ENCODE measurements around the gene ATRN. TPM values are rescaled to one million over a fixed set of nuclear protein-coding genes. Genes with fewer than 3 reads are reported as not detected.

Gene ATRN
- total RNA-seq, 2 experiments from 2014 or later = 0.09 to 4.5 TPM

DNA sequence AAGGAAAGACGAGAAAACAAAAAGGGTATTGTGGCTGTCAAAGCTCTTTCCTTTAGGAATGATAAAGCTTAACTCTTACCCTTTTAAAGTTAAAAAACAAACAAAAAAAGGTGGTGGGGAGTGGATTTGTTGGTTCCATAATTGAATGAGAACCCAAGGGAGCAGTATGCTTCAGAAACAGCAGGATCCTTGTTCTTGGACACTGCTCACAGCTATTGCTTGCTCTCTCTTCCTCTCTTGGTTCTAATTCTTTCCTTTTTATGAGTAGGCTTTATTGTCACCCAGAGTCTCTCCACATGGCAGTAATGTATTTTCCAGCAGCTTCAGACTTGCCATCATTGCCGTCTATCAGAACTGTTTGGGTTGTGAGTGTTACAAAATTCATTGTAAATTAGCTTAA lies 18.7 kb upstream of the ATRN start:
- H3K4me3 ChIP-seq (ENCODE audit: low read depth, low read length, poor library complexity, severe bottlenecking) = no peak overlapping the region
- TF ChIP-seq EZH2phosphoT487 (IDR thresholded peaks at IDR 0.05; ENCODE audit: borderline replicate concordance, low read depth, low read length) = no peak
- TF ChIP-seq, protein P1, sequence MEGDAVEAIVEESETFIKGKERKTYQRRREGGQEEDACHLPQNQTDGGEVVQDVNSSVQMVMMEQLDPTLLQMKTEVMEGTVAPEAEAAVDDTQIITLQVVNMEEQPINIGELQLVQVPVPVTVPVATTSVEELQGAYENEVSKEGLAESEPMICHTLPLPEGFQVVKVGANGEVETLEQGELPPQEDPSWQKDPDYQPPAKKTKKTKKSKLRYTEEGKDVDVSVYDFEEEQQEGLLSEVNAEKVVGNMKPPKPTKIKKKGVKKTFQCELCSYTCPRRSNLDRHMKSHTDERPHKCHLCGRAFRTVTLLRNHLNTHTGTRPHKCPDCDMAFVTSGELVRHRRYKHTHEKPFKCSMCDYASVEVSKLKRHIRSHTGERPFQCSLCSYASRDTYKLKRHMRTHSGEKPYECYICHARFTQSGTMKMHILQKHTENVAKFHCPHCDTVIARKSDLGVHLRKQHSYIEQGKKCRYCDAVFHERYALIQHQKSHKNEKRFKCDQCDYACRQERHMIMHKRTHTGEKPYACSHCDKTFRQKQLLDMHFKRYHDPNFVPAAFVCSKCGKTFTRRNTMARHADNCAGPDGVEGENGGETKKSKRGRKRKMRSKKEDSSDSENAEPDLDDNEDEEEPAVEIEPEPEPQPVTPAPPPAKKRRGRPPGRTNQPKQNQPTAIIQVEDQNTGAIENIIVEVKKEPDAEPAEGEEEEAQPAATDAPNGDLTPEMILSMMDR (conservative IDR thresholded peaks at IDR 0.05; ENCODE audit: low read length) = no peak
- no peaks in the 10 kb centered on the region for H3K4me1 ChIP-seq (ENCODE audit: insufficient read depth, low read length, poor library complexity, severe bottlenecking)
- no peaks in the 10 kb centered on the region for H3K9me3 ChIP-seq (ENCODE audit: low read length)
- H3K36me3 ChIP-seq (ENCODE audit: insufficient read depth, low read length) = no peaks in the 10 kb centered on the region
- BruUV-seq (replicated peaks) = no TSS peak
- H3K9me2 ChIP-seq (ENCODE audit: insufficient read depth, low read length) = no peaks in the 10 kb centered on the region
- intact Hi-C loops (cut with micrococcal nuclease; ENCODE audit: unreplicated experiment) = no loop called here
- H3K79me2 ChIP-seq (ENCODE audit: insufficient read depth, low read depth, low read length) = no peaks in the 10 kb centered on the region
- H2AFZ ChIP-seq (ENCODE audit: low read length) = no peak overlapping the region
- H4K20me1 ChIP-seq (ENCODE audit: insufficient read depth, low read length) = no peaks in the 10 kb centered on the region
- no peak overlapping the region for H3K4me2 ChIP-seq (ENCODE audit: low read length)
- CTCF ChIA-PET (ENCODE audit: unreplicated experiment) = no interaction called here
- POLR2A ChIA-PET = interaction anchor here (0.5 to 0.8 kb wide), 2 partner anchors 19 to 56 kb away, joined by 4 to 5 read pairs; no protein-coding TSS in a partner anchor
- no peak overlapping the region for H3K27ac ChIP-seq (ENCODE audit: low read depth, low read length, poor library complexity, severe bottlenecking)
- DNase-seq (ENCODE audit: low spot score) = no peak

DNA sequence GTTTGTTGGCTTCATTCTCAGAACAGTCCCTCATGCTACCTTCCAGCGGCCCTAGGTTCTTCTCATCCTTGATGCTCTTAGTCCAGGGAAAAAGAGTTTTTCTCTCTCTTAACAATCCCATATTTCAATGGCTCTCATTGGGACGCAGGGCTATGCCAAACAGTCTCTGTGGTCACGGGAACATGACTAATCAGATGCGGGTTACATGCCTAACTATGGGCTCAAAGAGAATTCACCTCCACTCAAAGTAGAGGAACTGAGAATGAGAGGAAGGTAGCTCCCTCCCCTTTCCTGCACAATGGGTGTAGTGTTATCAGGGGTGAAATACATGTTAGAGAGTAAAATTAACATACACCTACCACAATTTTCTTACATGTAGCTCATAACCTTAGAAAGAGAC lies 18.1 kb upstream of the ATRN start:
- POLR2A ChIA-PET = interaction anchor here (0.8 kb wide), 1 partner anchor 19 kb away, joined by 4 read pairs; no protein-coding TSS in a partner anchor
- H3K79me2 ChIP-seq (ENCODE audit: insufficient read depth, low read depth, low read length) = no peaks in the 10 kb centered on the region
- H3K9me2 ChIP-seq (ENCODE audit: insufficient read depth, low read length) = no peaks in the 10 kb centered on the region
- no peak for DNase-seq (ENCODE audit: low spot score)
- H3K4me1 ChIP-seq (ENCODE audit: insufficient read depth, low read length, poor library complexity, severe bottlenecking) = no peaks in the 10 kb centered on the region
- H3K9me3 ChIP-seq (ENCODE audit: low read length) = no peaks in the 10 kb centered on the region
- H3K36me3 ChIP-seq (ENCODE audit: insufficient read depth, low read length) = no peaks in the 10 kb centered on the region
- no peak overlapping the region for H2AFZ ChIP-seq (ENCODE audit: low read length)
- intact Hi-C loops (cut with micrococcal nuclease; ENCODE audit: unreplicated experiment) = no loop called here
- H3K4me2 ChIP-seq (ENCODE audit: low read length) = no peak overlapping the region
- TF ChIP-seq EZH2phosphoT487 (IDR thresholded peaks at IDR 0.05; ENCODE audit: borderline replicate concordance, low read depth, low read length) = no peak
- TF ChIP-seq, protein P1 (conservative IDR thresholded peaks at IDR 0.05; ENCODE audit: low read length) = no peak
- no TSS peak for BruUV-seq (replicated peaks)
- no peaks in the 10 kb centered on the region for H4K20me1 ChIP-seq (ENCODE audit: insufficient read depth, low read length)
- H3K4me3 ChIP-seq (ENCODE audit: low read depth, low read length, poor library complexity, severe bottlenecking) = no peak overlapping the region
- CTCF ChIA-PET (ENCODE audit: unreplicated experiment) = no interaction called here
- H3K27ac ChIP-seq (ENCODE audit: low read depth, low read length, poor library complexity, severe bottlenecking) = no peak overlapping the region

DNA sequence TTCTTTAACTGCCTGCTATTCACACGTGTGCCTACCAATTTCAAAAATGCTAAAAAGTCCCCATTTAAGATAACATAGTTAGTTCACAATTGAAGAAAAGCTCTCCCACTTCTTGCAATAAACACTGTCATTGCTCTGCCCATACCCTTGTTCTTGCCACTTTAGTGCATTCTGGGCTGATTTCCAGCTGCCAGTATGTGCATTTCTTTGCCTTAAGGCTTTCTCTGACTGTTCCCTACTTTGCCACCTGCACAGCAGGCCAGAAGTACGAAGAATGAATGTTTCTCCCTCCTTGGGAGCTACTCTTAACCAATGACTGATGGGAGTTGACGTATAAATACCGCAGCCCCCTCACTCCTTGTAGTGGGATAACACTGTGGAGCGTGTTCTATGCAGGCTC lies 16.0 kb upstream of the ATRN start:
- H4K20me1 ChIP-seq (ENCODE audit: insufficient read depth, low read length) = no peaks in the 10 kb centered on the region
- no peaks in the 10 kb centered on the region for H3K79me2 ChIP-seq (ENCODE audit: insufficient read depth, low read depth, low read length)
- POLR2A ChIA-PET = no interaction called here
- DNase-seq (ENCODE audit: low spot score) = no peak
- no TSS peak for BruUV-seq (replicated peaks)
- no peak overlapping the region for H3K4me3 ChIP-seq (ENCODE audit: low read depth, low read length, poor library complexity, severe bottlenecking)
- H3K27ac ChIP-seq (ENCODE audit: low read depth, low read length, poor library complexity, severe bottlenecking) = no peak overlapping the region
- CTCF ChIA-PET (ENCODE audit: unreplicated experiment) = interaction anchor here (0.6 kb wide), 1 partner anchor 16 kb away, joined by 3 read pairs; no protein-coding TSS in a partner anchor
- no peaks in the 10 kb centered on the region for H3K36me3 ChIP-seq (ENCODE audit: insufficient read depth, low read length)
- TF ChIP-seq EZH2phosphoT487 (IDR thresholded peaks at IDR 0.05; ENCODE audit: borderline replicate concordance, low read depth, low read length) = no peak
- TF ChIP-seq, protein P1 (conservative IDR thresholded peaks at IDR 0.05; ENCODE audit: low read length) = no peak
- H3K9me2 ChIP-seq (ENCODE audit: insufficient read depth, low read length) = no peaks in the 10 kb centered on the region
- intact Hi-C loops (cut with micrococcal nuclease; ENCODE audit: unreplicated experiment) = no loop called here
- H3K4me1 ChIP-seq (ENCODE audit: insufficient read depth, low read length, poor library complexity, severe bottlenecking) = no peaks in the 10 kb centered on the region
- H3K4me2 ChIP-seq (ENCODE audit: low read length) = no peak overlapping the region
- H3K9me3 ChIP-seq (ENCODE audit: low read length) = no peaks in the 10 kb centered on the region
- H2AFZ ChIP-seq (ENCODE audit: low read length) = no peak overlapping the region

All from OCI-LY7 (cell line).